CD14-positive monocyte (primary cell): Measurements from ENCODE around the gene VCP. TPM values are rescaled to one million over a fixed set of nuclear protein-coding genes. Genes with fewer than 3 reads are reported as not detected.

Experiments used
- DNase-seq, 3 donors: peaks; one replicate each; pipeline ENCODE4 v3.0.0-alpha.2; 2011 to 2022
- H2AFZ ChIP-seq: 2 replicates; pipeline ENCODE4 v1.6.0; 2012; ENCODE audit warnings: mild to moderate bottlenecking, low read depth, low read length, inconsistent platforms; ENCODE audit not compliant: insufficient read depth, poor library complexity, severe bottlenecking
- H3K27ac ChIP-seq, 2 donors: 1 replicate in 1 of 2; 2 replicates in 1 of 2; pipeline ENCODE4 v1.5.1; 2012 to 2013; ENCODE audit warnings: low read length in 2 of 2, control low read depth in 1 of 2, inconsistent platforms in 1 of 2, low read depth in 1 of 2, mild to moderate bottlenecking in 1 of 2
- H3K27me3 ChIP-seq, 2 donors: one replicate each; pipeline versions ENCODE4 v1.6.0 to v1.6.1; 2011 to 2013; ENCODE audit warnings: low read length in 2 of 2; ENCODE audit not compliant: control insufficient read depth in 2 of 2, insufficient read depth in 2 of 2
- H3K36me3 ChIP-seq, 2 donors: replicated peaks in 1 of 2; 1 replicate in 1 of 2; 2 replicates in 1 of 2; pipeline versions ENCODE4 v1.5.1 to v1.6.1; 2012 to 2013; ENCODE audit warnings: low read length in 2 of 2, control low read depth in 1 of 2, inconsistent platforms in 1 of 2, mild to moderate bottlenecking in 1 of 2; ENCODE audit not compliant: insufficient read depth in 2 of 2, control insufficient read depth in 1 of 2
- H3K4me1 ChIP-seq, 2 donors: 1 replicate in 1 of 2; 2 replicates in 1 of 2; pipeline versions ENCODE4 v1.5.1 to v1.6.1; 2012 to 2013; ENCODE audit warnings: low read length in 2 of 2, control low read depth in 1 of 2, inconsistent platforms in 1 of 2, mild to moderate bottlenecking in 1 of 2, moderate library complexity in 1 of 2; ENCODE audit not compliant: insufficient read depth in 2 of 2, control insufficient read depth in 1 of 2
- H3K4me2 ChIP-seq: replicated peaks from 2 replicates; pipeline ENCODE3; 2012; ENCODE audit warnings: low read length, moderate library complexity, mild to moderate bottlenecking; ENCODE audit not compliant: poor library complexity, severe bottlenecking; ENCODE audit errors: extremely low read depth
- H3K4me3 ChIP-seq, 3 experiments: fragments of 200-600 bp in 1 of 3; sonication (generic) in 1 of 3; replicated peaks in 1 of 3; 1 replicate in 2 of 3; 2 replicates in 1 of 3; pipeline ENCODE4 v1.5.1; 2011 to 2013; ENCODE audit warnings: low read length in 3 of 3, mild to moderate bottlenecking in 3 of 3, control low read depth in 2 of 3, low read depth in 2 of 3, inconsistent platforms in 1 of 3, moderate library complexity in 1 of 3
- H3K79me2 ChIP-seq: 2 replicates; pipeline ENCODE4 v1.6.0; 2012; ENCODE audit warnings: mild to moderate bottlenecking, control low read depth, inconsistent platforms, low read length, moderate library complexity; ENCODE audit not compliant: insufficient read depth
- H3K9ac ChIP-seq: 2 replicates; pipeline ENCODE4 v1.6.0; 2017; ENCODE audit warnings: low read length, mild to moderate bottlenecking; ENCODE audit not compliant: insufficient read depth, poor library complexity, severe bottlenecking
- H3K9me3 ChIP-seq, 2 donors: replicated peaks in 1 of 2; 1 replicate in 1 of 2; 2 replicates in 1 of 2; pipeline versions ENCODE4 v1.5.1 to v1.6.1; 2012 to 2013; ENCODE audit warnings: low read length in 2 of 2, control low read depth in 1 of 2; ENCODE audit not compliant: control insufficient read depth in 1 of 2, insufficient read depth in 1 of 2
- H4K20me1 ChIP-seq: 2 replicates; pipeline ENCODE4 v1.6.0; 2012; ENCODE audit warnings: mild to moderate bottlenecking, low read length, control low read depth, moderate library complexity; ENCODE audit not compliant: insufficient read depth
- H3K27ac Mint-ChIP-seq, 7 donors: one replicate each; pipeline ENCODE4 v1.8.0; 2020; ENCODE audit warnings: mild to moderate bottlenecking in 7 of 7, mixed read lengths in 7 of 7, moderate library complexity in 6 of 7, inconsistent platforms in 2 of 7
- H3K27me3 Mint-ChIP-seq, 3 donors: one replicate each; pipeline ENCODE4 v1.8.0; 2021 to 2022; ENCODE audit warnings: low read depth in 3 of 3, mild to moderate bottlenecking in 3 of 3, mixed read lengths in 3 of 3, moderate library complexity in 3 of 3, inconsistent platforms in 1 of 3
- H3K36me3 Mint-ChIP-seq, 2 donors: one replicate each; pipeline ENCODE4 v1.8.0; 2020; ENCODE audit warnings: mixed read lengths in 2 of 2, inconsistent platforms in 1 of 2, mild to moderate bottlenecking in 1 of 2
- H3K4me1 Mint-ChIP-seq: one replicate; pipeline ENCODE4 v1.8.0; 2020; ENCODE audit warnings: mild to moderate bottlenecking, mixed read lengths
- H3K4me3 Mint-ChIP-seq, 2 donors: one replicate each; pipeline ENCODE4 v1.8.0; 2020; ENCODE audit warnings: mild to moderate bottlenecking in 2 of 2, mixed read lengths in 2 of 2, moderate library complexity in 1 of 2
- H3K9me3 Mint-ChIP-seq, 7 donors: one replicate each; pipeline ENCODE4 v1.8.0; 2020 to 2022; ENCODE audit warnings: mixed read lengths in 7 of 7, mild to moderate bottlenecking in 6 of 7, moderate library complexity in 6 of 7, inconsistent platforms in 2 of 7
- WGBS: methylation state at CpG from one replicate; pipeline ENCODE4 v1.1.5; 2013; ENCODE audit warnings: missing lambda C conversion rate; ENCODE audit not compliant: insufficient coverage; 5-methylcytosine and 5-hydroxymethylcytosine counted together
- intact Hi-C, 2 donors: fragments of 100-400 bp; cut with micrococcal nuclease; formaldehyde crosslinking; loops; one replicate each; pipeline versions ENCODE4 v1.15.0 to v1.15.1; 2023
- polyA plus RNA-seq, 3 donors: library from polyadenylated mRNA; depleted of rRNA in 1 of 3; unstranded in 2 of 3; stranded (reverse) in 1 of 3; fragments of 300-500 nt in 2 of 3; fragments of >200 nt in 1 of 3; fragmentation: Illumina TruSeq in 2 of 3; gene quantifications; 1 replicate in 2 of 3; 2 replicates in 1 of 3; pipeline ENCODE4 v1.2.3, GENCODE V29; 2012 to 2021
- TF ChIP-seq, protein P1 (sequence below): fragments of 200-600 bp; IDR thresholded peaks from one replicate; pipeline ENCODE4 v1.8.0; 2022; ENCODE audit warnings: antibody characterized with exemption, mild to moderate bottlenecking

Gene VCP
- polyA plus RNA-seq, 3 donors = 100 to 180 (median 130) TPM

DNA sequence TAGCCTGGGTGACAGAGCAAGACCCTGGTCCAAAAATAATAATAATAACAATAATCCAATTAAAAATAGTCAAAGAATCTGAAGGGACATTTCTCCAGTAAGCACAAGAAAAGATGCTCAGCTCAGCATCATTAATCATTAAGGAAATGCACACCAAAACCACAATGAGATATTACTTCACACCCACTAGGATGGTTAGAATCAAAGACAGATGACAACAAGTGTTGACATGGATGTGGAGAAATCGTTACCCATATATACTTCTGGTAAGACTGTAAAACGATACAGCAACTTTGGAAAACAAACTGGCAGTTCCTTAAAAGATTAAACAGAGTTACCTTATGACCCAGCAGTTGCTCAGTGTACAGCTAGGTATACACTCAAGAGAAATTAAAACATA, 12.7 kb upstream of the VCP start:
- no peak for DNase-seq
- Histone ChIP-seq H3K79me2 (no peaks in the 10 kb centered on the region), H3K36me3 (peaks cover 28 to 36% of the 10 kb centered on the region in 2 donors), H3K4me2 (no peak overlapping the region), H3K4me1 (peaks cover 5 to 6% of the 10 kb centered on the region in 2 donors), H4K20me1 (no peaks in the 10 kb centered on the region), H3K9me3 (no peaks in the 10 kb centered on the region), H3K27me3 (no peaks in the 10 kb centered on the region), H3K27ac (no peak overlapping the region), H3K9ac (no peak overlapping the region), H2AFZ (no peak overlapping the region), H3K4me3 (no peak overlapping the region)
- no peak overlapping the region for H3K4me3 Mint-ChIP-seq
- peaks cover 4% of the 10 kb centered on the region for H3K4me1 Mint-ChIP-seq
- no peak overlapping the region for H3K27ac Mint-ChIP-seq
- no CpG with 5 or more reads among the region's 2 CpGs for WGBS
- TF ChIP-seq, protein P1, sequence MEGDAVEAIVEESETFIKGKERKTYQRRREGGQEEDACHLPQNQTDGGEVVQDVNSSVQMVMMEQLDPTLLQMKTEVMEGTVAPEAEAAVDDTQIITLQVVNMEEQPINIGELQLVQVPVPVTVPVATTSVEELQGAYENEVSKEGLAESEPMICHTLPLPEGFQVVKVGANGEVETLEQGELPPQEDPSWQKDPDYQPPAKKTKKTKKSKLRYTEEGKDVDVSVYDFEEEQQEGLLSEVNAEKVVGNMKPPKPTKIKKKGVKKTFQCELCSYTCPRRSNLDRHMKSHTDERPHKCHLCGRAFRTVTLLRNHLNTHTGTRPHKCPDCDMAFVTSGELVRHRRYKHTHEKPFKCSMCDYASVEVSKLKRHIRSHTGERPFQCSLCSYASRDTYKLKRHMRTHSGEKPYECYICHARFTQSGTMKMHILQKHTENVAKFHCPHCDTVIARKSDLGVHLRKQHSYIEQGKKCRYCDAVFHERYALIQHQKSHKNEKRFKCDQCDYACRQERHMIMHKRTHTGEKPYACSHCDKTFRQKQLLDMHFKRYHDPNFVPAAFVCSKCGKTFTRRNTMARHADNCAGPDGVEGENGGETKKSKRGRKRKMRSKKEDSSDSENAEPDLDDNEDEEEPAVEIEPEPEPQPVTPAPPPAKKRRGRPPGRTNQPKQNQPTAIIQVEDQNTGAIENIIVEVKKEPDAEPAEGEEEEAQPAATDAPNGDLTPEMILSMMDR = no peak
- peaks cover 0 to 1% (median 0%) of the 10 kb centered on the region in 3 donors for H3K27me3 Mint-ChIP-seq
- no peaks in the 10 kb centered on the region for H3K9me3 Mint-ChIP-seq
- peaks cover 26 to 29% of the 10 kb centered on the region in 2 donors for H3K36me3 Mint-ChIP-seq
- intact Hi-C loops = no loop called here

DNA sequence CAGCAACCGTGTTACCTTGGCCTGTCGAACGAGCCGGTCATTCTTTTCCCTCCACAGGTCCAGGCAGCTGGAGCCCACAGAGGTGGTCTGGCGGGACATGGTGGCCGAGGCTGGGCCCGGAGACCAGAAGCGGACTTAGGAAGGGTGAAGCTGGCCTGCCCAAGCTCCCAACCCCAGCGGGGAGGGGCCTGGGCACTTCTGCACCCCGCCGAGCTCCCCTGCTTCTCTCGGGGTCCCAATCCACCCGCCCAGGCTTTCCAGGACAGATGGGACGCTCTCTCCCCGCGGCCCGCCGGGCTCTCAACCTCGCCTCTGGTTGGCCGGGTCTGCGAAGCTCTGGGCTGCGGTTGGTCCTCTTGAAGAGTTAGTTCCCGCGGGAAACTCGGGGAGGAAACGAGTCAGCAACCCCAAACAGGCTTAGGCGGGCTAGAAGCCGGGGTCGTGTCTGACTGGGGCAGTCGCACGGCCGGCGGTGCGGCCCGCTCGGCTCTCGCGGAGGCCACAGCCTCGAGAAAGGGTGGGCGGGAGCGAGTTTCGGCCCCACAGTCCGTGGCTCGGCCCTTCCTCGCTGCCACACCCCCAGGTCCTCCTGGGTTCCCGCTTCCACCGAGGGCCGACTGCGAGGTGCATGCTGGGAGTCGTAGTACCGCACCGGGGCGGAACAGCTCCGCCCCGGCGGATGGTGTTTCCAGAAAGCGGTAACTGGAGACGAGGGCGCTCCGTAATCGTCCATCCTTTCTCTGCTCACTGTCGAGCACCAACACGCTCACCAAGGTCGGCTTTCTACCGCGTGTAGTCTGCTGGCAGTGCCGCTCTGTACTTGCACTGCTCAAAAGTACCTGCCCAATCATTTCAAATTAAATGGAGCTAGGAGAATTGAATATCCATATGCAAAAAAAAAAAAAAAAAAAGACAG, 7.3 kb upstream of the VCP start, which contains the start of gene FANCG:
Gene FANCG (minus strand): TSS at position 517 of the 916 bp plus-strand sequence. CDS start 418 bp downstream, at position 99.
- H3K4me3 Mint-ChIP-seq = peak within 1 kb of the TSS; percentile 87 to 97
- Histone ChIP-seq H3K79me2 (peaks cover 19% of the 10 kb centered on the region), H2AFZ (peak within 1 kb of the TSS; percentile 96), H3K27me3 (no peaks in the 10 kb centered on the region), H3K9ac (peak within 1 kb of the TSS; percentile 61), H3K27ac (peak within 1 kb of the TSS; percentile 41 to 66), H3K4me2 (peak within 1 kb of the TSS; percentile 97), H3K9me3 (no peaks in the 10 kb centered on the region), H3K4me1 (peaks cover 17 to 30% of the 10 kb centered on the region in 2 donors), H3K36me3 (peaks cover 2 to 9% of the 10 kb centered on the region in 2 donors), H3K4me3 (peak within 1 kb of the TSS; percentile 54 to 94 (median 78)), H4K20me1 (no peaks in the 10 kb centered on the region)
- peaks cover 25% of the 10 kb centered on the region for H3K4me1 Mint-ChIP-seq
- intact Hi-C loops = loop anchor here in 1 of 2 donors (10.0 kb wide), 1 partner anchor 95 kb away; the partner anchor contains the start of gene DNAJB5
- peaks cover 0 to 1% (median 0%) of the 10 kb centered on the region in 3 donors for H3K27me3 Mint-ChIP-seq
- H3K27ac Mint-ChIP-seq = peak within 1 kb of the TSS; percentile 47 to 94 (median 88)
- H3K36me3 Mint-ChIP-seq = peaks cover 4 to 10% of the 10 kb centered on the region in 2 donors
- DNase-seq = peak; percentile 77 to 84 (median 78)
- no peaks in the 10 kb centered on the region for H3K9me3 Mint-ChIP-seq
- 0% methylated on average over 57 of the region's 67 CpGs for WGBS
- TF ChIP-seq, protein P1 = no peak
